Subcutaneous adipose tissue (tissue), 4 donors: Measurements from ENCODE around the gene COX8A. TPM values are rescaled to one million over a fixed set of nuclear protein-coding genes. Genes with fewer than 3 reads are reported as not detected.

Experiments
- total RNA-seq, 4 donors: library from RNA; depleted of rRNA; stranded (reverse); fragments of >200 nt; gene quantifications; one replicate each; pipeline ENCODE4 v1.1.0, GENCODE V29; 2016
- TF ChIP-seq, protein P1 (sequence below): fragments of 450-650 bp; IDR thresholded peaks from one replicate; pipeline ENCODE4 v1.5.1; 2016; ENCODE audit warnings: low read depth, mild to moderate bottlenecking, control low read depth, antibody characterized with exemption, moderate library complexity

The COX8A gene
- total RNA-seq, 4 donors from 2014 or later: 299 to 526 (median 371) TPM

DNA sequence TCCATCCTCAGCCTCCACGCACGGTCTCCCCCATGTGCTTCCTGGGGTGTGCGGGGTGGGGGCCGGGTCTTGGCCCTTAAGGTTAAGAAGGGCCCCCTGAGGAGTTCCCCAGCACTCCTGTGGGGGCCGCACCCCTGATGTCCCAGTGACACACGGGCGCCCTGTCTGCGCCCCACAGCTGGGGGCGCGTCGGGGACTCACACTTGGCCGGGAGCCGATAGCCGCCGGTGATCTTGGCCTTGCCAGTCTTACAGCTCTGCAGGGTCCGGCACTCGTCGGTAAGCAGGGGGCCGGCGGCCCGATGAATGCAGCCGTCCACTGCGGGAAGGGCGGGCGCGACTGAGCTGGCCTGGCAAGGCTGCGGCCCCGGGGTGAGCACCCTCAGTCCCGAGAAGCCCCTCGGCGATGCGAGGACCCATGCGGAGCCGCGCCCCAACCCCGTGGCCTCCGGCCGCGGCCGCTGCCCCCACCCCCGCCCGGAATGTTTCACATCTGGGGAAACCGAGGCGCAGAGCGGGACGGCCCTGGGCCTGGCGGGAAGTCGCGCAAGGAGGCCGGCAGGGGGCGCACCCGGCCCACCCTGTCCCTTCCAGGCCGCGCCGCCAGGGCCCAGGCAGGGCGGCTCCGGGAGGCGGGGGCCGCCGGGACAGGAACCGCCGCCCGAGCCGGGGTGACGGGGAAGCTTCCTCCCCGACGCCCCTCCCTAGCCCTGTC is 25.8 kb downstream of the COX8A start:
- TF ChIP-seq, protein P1, sequence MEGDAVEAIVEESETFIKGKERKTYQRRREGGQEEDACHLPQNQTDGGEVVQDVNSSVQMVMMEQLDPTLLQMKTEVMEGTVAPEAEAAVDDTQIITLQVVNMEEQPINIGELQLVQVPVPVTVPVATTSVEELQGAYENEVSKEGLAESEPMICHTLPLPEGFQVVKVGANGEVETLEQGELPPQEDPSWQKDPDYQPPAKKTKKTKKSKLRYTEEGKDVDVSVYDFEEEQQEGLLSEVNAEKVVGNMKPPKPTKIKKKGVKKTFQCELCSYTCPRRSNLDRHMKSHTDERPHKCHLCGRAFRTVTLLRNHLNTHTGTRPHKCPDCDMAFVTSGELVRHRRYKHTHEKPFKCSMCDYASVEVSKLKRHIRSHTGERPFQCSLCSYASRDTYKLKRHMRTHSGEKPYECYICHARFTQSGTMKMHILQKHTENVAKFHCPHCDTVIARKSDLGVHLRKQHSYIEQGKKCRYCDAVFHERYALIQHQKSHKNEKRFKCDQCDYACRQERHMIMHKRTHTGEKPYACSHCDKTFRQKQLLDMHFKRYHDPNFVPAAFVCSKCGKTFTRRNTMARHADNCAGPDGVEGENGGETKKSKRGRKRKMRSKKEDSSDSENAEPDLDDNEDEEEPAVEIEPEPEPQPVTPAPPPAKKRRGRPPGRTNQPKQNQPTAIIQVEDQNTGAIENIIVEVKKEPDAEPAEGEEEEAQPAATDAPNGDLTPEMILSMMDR: no peak

DNA sequence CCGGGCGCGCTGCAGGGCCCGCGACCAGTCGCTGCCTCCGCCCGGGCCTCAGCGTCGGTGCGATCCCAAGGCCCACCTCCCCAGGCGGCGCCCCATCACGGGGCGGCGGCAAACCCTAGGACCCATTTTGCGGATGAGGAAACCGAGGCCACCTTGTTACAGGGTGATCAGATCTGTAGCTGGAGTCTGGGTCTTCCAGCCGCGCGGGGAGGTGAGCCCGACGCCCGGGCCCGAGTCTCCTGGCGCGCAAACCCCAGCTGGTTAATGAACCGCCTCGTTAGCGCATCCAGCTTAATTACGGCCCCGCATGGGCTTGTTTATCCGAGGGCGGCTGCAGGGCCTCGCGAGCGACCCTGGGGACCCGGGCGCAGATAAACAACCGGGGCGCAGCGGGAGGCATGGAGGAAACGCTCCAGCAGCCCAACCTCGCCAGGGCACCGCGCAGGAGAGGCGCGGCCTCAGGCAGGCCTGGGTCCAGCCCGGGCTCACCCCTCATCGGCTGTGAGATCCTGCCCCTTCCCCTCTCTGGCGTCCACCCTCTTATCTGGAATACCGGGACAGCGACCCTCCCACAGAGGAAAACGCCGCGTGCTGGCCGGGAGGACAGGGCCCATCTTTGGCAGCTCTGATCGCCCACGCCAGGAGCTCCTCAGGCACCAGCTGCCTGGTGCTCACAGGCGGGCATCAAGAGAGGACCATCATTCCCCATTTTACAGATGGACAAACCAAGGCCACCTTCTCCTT is 26.5 kb downstream of the COX8A start:
- TF ChIP-seq, protein P1: no peak

DNA sequence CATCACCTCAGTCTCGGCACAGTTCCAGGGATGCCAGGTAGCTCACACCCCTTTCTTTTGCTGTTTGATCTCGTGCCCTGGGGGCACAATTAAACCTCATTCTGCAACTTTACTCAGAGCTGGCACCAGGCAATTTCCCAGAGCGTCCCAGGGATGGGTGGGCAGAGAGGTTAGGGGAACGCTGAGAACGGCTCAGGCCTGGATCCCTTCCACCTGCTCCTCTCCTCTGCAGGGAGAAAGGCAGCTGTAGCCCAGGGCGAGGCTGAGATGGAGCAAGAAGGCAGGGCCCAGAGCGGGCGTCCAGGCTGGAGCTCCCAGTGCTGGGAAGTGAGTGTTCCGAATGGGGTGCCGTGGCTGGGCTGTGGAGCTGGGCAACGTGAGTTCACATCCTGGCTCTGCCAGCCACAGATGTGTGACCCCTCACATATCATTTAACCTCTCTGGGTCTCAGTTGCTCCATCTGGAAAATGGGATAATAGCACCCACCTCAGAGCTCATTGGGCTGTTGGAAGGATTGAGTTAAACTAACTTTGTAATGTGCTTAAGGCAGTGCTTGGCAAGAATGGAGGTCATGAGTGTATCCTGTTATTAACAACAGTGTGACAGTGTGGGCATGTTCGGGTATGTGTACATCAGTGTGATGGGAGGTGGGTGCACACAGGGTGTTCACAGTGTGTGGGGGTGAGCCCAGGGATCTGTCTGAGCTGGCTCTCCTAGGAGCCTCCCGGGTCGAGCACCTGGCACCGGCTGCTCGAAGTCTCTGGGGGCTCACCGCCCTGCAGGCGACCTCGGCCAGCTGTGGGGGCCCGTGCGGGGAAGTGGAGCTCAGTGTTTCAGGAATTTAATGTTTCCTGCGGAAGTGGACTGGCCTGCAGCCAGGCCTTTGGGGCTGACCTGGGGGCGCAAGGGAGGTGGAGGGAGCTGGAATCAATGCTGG is 27.3 kb downstream of the COX8A start:
- TF ChIP-seq, protein P1: no peak

DNA sequence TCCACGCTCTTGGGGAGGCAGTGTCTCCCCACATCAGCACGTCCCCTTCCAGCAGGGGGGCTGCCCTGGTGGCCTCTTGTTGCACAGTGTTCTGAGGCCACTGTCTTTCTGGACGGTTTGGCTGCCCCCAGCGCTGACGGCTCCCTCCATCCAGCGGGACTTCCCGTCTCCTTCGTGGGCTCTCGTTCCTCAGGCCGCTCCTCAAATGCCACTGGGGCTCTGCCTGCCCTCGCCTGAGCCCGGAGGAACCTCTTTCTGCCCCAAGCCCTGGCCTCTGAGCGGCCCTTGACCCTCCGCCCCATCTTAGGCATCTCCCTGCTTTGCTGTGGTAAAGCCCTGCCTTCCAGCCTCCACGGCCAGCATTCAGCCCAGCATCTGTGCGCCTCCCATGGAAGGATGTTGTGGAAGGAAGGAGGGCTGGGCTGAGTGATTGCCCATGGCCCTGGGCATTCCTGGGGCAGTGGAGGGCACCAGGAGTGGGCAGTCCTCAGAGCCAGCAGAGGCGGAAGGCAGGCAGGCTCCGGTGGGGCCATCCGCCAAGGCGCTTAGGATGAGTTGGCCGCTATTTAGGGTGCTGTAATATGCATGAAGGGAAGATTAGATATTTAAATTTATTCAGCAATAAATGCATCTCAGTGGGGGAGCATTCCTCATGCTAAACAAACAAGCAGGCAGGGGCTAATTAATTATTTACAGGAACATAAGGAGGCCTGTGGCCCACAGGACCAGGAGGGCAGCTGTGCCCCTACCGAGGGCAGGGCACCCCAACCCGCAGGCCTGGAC is 29.6 kb downstream of the COX8A start:
- TF ChIP-seq, protein P1: no peak

DNA sequence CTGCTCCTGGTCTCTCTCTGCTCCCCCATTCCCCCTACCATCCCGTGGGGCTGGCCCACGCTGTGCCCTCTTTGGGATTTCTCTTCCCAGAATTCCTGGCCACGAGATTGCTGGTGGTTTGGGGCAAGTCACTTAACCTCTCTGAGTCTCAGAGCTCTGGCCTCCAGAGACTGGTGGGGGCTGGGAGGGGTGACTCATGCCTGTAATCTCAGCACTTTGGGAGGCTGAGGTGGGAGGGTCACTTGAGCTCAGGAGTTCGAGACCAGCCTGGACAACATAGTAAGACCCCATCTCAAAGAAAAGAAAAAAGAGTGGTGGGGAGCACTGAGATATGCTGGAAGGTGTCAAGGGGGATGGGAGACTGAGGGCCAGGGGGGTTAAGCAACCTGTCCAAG is 30.2 kb downstream of the COX8A start:
- TF ChIP-seq, protein P1: no peak

DNA sequence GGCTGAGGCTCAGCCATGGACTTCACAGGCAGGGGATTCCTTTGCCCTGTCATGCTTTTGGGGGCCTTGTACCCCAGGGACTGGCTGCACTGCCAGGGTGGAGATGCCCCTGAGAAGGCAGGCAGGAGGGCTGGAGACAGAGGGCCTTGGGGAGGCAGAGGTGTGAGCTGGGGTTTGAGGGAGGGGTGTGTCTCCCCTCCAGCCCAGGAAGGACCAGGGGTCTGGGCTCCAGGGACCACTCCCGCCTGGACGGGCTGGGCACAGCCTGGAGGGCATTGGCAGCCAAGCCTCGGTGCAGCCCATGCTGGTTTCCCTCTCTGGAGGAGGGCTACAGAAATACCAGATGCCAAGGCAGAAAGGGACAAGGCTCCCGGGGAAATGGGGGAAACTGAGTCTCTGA is 31.3 kb downstream of the COX8A start:
- TF ChIP-seq, protein P1: no peak
